HepG2 (cell line): ENCODE measurements around the gene CACNG1. TPM values are rescaled to one million over a fixed set of nuclear protein-coding genes. Genes with fewer than 3 reads are reported as not detected.

Experiments
- ATAC-seq: fragments of 200-7000 bp; cut with Tn5 transposase; 3 replicates; pipeline ENCODE4 v1.9.1; 2020; ENCODE audit warnings: mild to moderate bottlenecking, moderate library complexity
- BruUV-seq: library from RNA; stranded (reverse); fragments of 400-500 nt; replicated peaks from 2 replicates; lab custom pipeline; 2021; lab: Mats Ljungman, UMichigan
- CTCF ChIA-PET: fragments of 300-600 bp; formaldehyde crosslinking; extraction: SDS; loops from one replicate; lab custom pipeline; 2021; ENCODE audit warnings: low total read pairs, inconsistent platforms, low intra/inter-chr PET ratio; lab: Yijun Ruan, JAX
- POLR2A ChIA-PET: fragments of 350-600 bp; sonication (Branson Sonifier 250); formaldehyde crosslinking; loops from one replicate; lab custom pipeline; 2020; ENCODE audit warnings: antibody characterized with exemption, inconsistent platforms; lab: Yijun Ruan, JAX
- DNase-seq: peaks from one replicate; pipeline ENCODE4 v3.0.0-alpha.2; 2015; ENCODE audit warnings: low spot score
- FAIRE-seq: peaks from 3 replicates; lab custom pipeline; 2011; peaks lifted over from hg19 to GRCh38; lab: Jason Lieb, UNC
- H2AFZ ChIP-seq: one replicate; pipeline ENCODE4 v1.6.1; 2011; ENCODE audit warnings: low read length, inconsistent platforms
- H3K27ac ChIP-seq: fragments of 300-600 bp; 3 replicates; pipeline ENCODE4 v1.8.0; 2011; ENCODE audit warnings: mixed run types, mild to moderate bottlenecking, mixed read lengths, low read length, inconsistent platforms; ENCODE audit not compliant: insufficient read depth; ENCODE audit errors: extremely low read length
- H3K27me3 ChIP-seq, 2 experiments: fragments of 200-600 bp in 1 of 2; 2 replicates in 1 of 2; 3 replicates in 1 of 2; pipeline versions ENCODE4 v1.6.0 to v1.8.0; 2011; ENCODE audit warnings: low read length in 2 of 2, mild to moderate bottlenecking in 2 of 2, moderate library complexity in 2 of 2, inconsistent platforms in 1 of 2; ENCODE audit not compliant: insufficient read depth in 2 of 2, control insufficient read depth in 1 of 2
- H3K36me3 ChIP-seq, 2 experiments: fragments of 200-600 bp in 1 of 2; replicated peaks in 1 of 2; 2 replicates in 1 of 2; 3 replicates in 1 of 2; pipeline versions ENCODE4 v1.5.1 to v1.8.0; 2011; ENCODE audit warnings: low read length in 2 of 2, inconsistent platforms in 1 of 2; ENCODE audit not compliant: insufficient read depth in 2 of 2, control insufficient read depth in 1 of 2
- H3K4me1 ChIP-seq: 2 replicates; pipeline ENCODE4 v1.5.1; 2012; ENCODE audit warnings: low read length, inconsistent platforms; ENCODE audit not compliant: insufficient read depth
- H3K4me2 ChIP-seq: 2 replicates; pipeline ENCODE4 v1.6.0; 2011; ENCODE audit warnings: low read depth, low read length, inconsistent platforms
- H3K4me3 ChIP-seq, 3 experiments: fragments of 200-600 bp in 1 of 3; sonication (generic), shearing (Covaris generic) in 1 of 3; replicated peaks in 1 of 3; 2 replicates each; pipeline ENCODE4 v1.5.1; 2011 to 2016; ENCODE audit warnings: low read length in 3 of 3, inconsistent platforms in 2 of 3, low read depth in 2 of 3, mild to moderate bottlenecking in 2 of 3, control low read depth in 1 of 3, mixed read lengths in 1 of 3; ENCODE audit not compliant: insufficient read depth in 1 of 3
- H3K79me2 ChIP-seq: one replicate; pipeline ENCODE4 v1.6.1; 2011; ENCODE audit warnings: low read length, inconsistent platforms; ENCODE audit not compliant: insufficient read depth
- H3K9ac ChIP-seq: 2 replicates; pipeline ENCODE4 v1.6.0; 2011; ENCODE audit warnings: mild to moderate bottlenecking, low read depth, low read length, inconsistent platforms; ENCODE audit not compliant: insufficient read depth
- H3K9me3 ChIP-seq: 2 replicates; pipeline ENCODE4 v1.5.1; 2012; ENCODE audit warnings: mild to moderate bottlenecking, low read length
- H4K20me1 ChIP-seq: 2 replicates; pipeline ENCODE4 v1.6.0; 2011; ENCODE audit warnings: inconsistent platforms, mild to moderate bottlenecking, low read length, moderate library complexity; ENCODE audit not compliant: insufficient read depth
- DMTF1 ChIP-seq: sonication (generic); formaldehyde crosslinking; IDR thresholded peaks from 2 replicates; pipeline ENCODE4 v1.4.0; 2020; ENCODE audit warnings: mild to moderate bottlenecking, missing genetic modification reagents
- ELF4 ChIP-seq: sonication (generic); formaldehyde crosslinking; IDR thresholded peaks from 2 replicates; pipeline ENCODE4 v1.5.0; 2020; ENCODE audit warnings: missing genetic modification reagents, mild to moderate bottlenecking, moderate library complexity, borderline replicate concordance
- PRMT3 ChIP-seq: sonication (generic); formaldehyde crosslinking; IDR thresholded peaks from 2 replicates; pipeline ENCODE4 v1.8.1; 2022; ENCODE audit warnings: low read depth, mild to moderate bottlenecking, moderate library complexity, missing genetic modification reagents, borderline replicate concordance
- SATB2 ChIP-seq: sonication (generic); formaldehyde crosslinking; IDR thresholded peaks from 2 replicates; pipeline ENCODE4 v1.5.0; 2020; ENCODE audit warnings: missing genetic modification reagents
- SP1 ChIP-seq, 2 experiments: fragments of 450-650 bp in 1 of 2; sonication (generic) in 1 of 2; formaldehyde crosslinking in 1 of 2; IDR thresholded peaks; 2 replicates each; pipeline versions ENCODE4 v1.4.0 to v1.6.1; 2016 to 2020; ENCODE audit warnings: missing genetic modification reagents in 1 of 2
- TCF12 ChIP-seq, 2 experiments: fragments of 450-650 bp in 1 of 2; sonication (generic) in 1 of 2; formaldehyde crosslinking in 1 of 2; IDR thresholded peaks; 2 replicates each; pipeline versions ENCODE4 v1.6.1 to v1.8.0; 2017 to 2022; ENCODE audit warnings: antibody characterized with exemption in 1 of 2, mild to moderate bottlenecking in 1 of 2, missing genetic modification reagents in 1 of 2, moderate library complexity in 1 of 2
- WGBS: methylation state at CpG from one replicate; pipeline ENCODE4 v1.1.6; 2017; ENCODE audit warnings: low lambda C conversion rate; 5-methylcytosine and 5-hydroxymethylcytosine counted together
- in situ Hi-C: cut with HindIII; loops from 2 replicates; pipeline ENCODE4 v1.10.0; 2017; ENCODE audit warnings: low pct_unique_long_range_greater_than_20kb; ENCODE audit not compliant: extremely low pct_ligation_motif_present
- intact Hi-C: fragments of 100-400 bp; cut with micrococcal nuclease; formaldehyde crosslinking; loops from one replicate; pipeline ENCODE4 v1.10.0; 2022; ENCODE audit not compliant: unreplicated experiment
- polyA plus RNA-seq, 8 experiments: library from polyadenylated mRNA; depleted of rRNA in 3 of 8; stranded (reverse) in 7 of 8; unstranded in 1 of 8; fragments of >200 nt; fragmentation: Illumina TruSeq in 4 of 8; extraction: Trizol in 4 of 8; gene quantifications; 2 replicates each; pipeline versions ENCODE4 v1.2.1 to v1.2.3, GENCODE V29; 2011 to 2016; ENCODE audit warnings: low read depth in 4 of 8, missing spikeins in 1 of 8, mixed read lengths in 1 of 8; ENCODE audit not compliant: insufficient read depth in 1 of 8
- total RNA-seq, 5 experiments: library from RNA; depleted of rRNA; stranded (reverse); fragments of >200 nt; fragmentation: Illumina TruSeq; extraction: Trizol; gene quantifications; 2 replicates each; pipeline ENCODE4 v1.2.3, GENCODE V29; 2016; ENCODE audit warnings: low read depth in 1 of 5

The CACNG1 gene
- total and polyA plus RNA-seq, 2 of the 13 experiments (the other 11 are each of a cell fraction or from before 2014, with no cell fraction given), result not detected

GRCh38 chr17:67013891-67014290 is 30.5 kb upstream of the CACNG1 start (continued):
- TF ChIP-seq DMTF1 (no peak), SATB2 (CRISPR knock-in tag) (no peak)

GRCh38 chr17:67015001-67015400 is 29.4 kb upstream of the CACNG1 start:
- Histone ChIP-seq H3K27ac (no peak overlapping the region), H3K4me2 (no peak overlapping the region), H3K9me3 (no peaks in the 10 kb centered on the region), H3K36me3 (no peaks in the 10 kb centered on the region), H2AFZ (no peak overlapping the region), H4K20me1 (no peaks in the 10 kb centered on the region), H3K4me3 (no peak overlapping the region), H3K4me1 (peaks cover 7% of the 10 kb centered on the region), H3K27me3 (peaks cover 3 to 15% of the 10 kb centered on the region in 2 experiments; a peak in 4 of 5 replicates), H3K79me2 (no peaks in the 10 kb centered on the region), H3K9ac (no peak overlapping the region)
- TF ChIP-seq ELF4 (CRISPR knock-in tag), result no peak
- no peak for TF ChIP-seq SP1 (IDR thresholded peaks at IDR 0.05)
- TF ChIP-seq SP1 (CRISPR knock-in tag; IDR thresholded peaks at IDR 0.05), result no peak
- TF ChIP-seq TCF12 (IDR thresholded peaks at IDR 0.05), result no peak
- no peak for TF ChIP-seq TCF12 (CRISPR knock-in tag; IDR thresholded peaks at IDR 0.05)
- TF ChIP-seq PRMT3 (CRISPR knock-in tag), result no peak
- CTCF ChIA-PET, result no interaction called here
- in situ Hi-C loops (no loop called here), intact Hi-C loops (no loop called here)
- DNase-seq (no peak), FAIRE-seq (no peak), ATAC-seq (no peak)
- POLR2A ChIA-PET, result no interaction called here
- 68% methylated on average over 11 of the region's 11 CpGs for WGBS
- BruUV-seq, result no TSS peak
